ACHN (cell line): ENCODE data around the gene VPS13C.

Experiments
- DNase-seq: peaks from one replicate; pipeline ENCODE4 v3.0.0-alpha.2; 2015
- in situ Hi-C: cut with HindIII; loops from 2 replicates; pipeline ENCODE4 v1.10.0; 2017; ENCODE audit warnings: low sequenced_read_pairs, low pct_ligation_motif_present, low pct_unique_long_range_greater_than_20kb

The VPS13C gene

GRCh38 chr15:61992518-61992917, 67.7 kb downstream of the VPS13C start:
- DNase-seq, result no peak
- in situ Hi-C loops, result no loop called here

GRCh38 chr15:61989667-61990066, 70.6 kb downstream of the VPS13C start:
- in situ Hi-C loops, result no loop called here
- DNase-seq, result no peak

DNA sequence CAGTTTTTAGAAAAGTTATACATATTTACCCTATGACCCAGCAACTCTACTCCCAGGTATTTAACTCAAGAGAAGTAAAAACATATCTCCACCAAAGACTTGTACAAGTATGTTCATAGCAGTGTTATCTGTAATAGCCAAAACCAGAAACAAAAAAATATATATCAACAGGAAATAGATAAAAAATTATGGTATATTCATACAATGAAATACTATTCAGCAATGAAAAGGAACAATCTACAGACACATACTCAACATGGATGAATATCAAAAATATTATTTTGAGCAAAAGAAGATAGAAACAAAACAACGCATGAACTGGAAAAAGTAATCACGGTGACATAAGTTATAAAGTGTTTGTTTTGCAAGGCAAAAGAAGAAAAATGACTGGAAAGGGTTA, 72.4 kb downstream of the VPS13C start:
- in situ Hi-C loops, result no loop called here
- no peak for DNase-seq

- in situ Hi-C loops, result no loop called here
- DNase-seq, result no peak
These were observed 77.2 kb downstream of the VPS13C start for GRCh38 chr15:61983081-61983480.

GRCh38 chr15:61978225-61978624, 82.0 kb downstream of the VPS13C start:
- DNase-seq, result no peak
- in situ Hi-C loops, result no loop called here

DNA sequence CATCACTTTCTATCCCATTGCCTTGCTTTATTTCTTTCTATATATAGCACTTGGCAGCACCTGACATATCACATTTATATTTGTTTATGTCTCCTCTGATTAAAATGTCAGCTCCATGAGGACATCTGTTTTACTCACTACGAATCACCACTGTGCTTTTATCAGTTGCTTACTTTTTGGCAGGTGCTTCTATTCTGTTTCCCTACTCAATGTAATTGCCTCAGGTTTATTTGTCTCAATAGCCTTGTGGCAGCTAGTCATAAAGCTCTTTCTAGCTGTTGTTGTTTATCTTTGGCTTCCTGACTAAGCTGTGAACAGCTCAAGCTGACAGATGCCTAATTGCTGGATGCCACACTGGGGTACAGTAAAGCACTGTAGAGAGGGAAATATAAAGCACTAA, 85.5 kb downstream of the VPS13C start:
- DNase-seq, result no peak
- in situ Hi-C loops, result no loop called here

DNA sequence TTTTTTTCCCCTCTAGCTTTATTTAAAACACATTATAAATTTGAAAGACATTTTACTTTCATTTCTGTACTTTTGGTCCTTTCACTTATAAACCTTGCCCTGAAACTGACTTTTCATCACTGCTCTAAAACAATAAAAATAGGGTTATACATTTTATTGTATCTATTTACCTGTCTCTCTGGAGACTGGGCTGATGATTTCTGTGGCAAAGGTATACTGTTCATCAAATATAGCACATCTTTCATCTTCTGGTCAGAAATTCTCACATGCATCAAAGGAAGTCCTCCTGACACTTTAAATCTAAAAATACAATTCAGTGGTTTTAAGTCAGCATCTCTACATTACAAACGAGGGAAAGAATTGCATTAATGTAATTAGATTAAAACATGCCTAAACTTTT, 86.1 kb downstream of the VPS13C start:
- no peak for DNase-seq
- in situ Hi-C loops, result no loop called here

DNA sequence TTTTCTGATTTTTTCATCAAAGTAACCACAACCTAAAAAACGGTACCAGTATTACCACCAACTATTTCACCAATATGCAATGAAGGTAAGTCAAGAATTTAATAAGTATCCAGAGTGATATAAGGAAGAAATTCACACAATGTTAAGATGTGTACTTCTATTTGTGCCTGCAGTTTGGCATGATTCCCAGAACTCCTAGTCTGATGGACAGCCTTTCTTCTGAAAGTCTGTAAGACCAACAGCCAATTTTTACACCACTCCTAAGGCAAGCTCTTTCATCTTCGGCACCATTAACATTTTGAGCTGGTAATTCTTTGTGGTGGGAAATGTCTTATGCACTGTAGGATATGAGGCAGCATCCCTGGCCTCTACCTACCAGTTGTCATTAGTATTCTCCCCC, 108.3 kb downstream of the VPS13C start:
- no peak for DNase-seq
- in situ Hi-C loops, result no loop called here

DNA sequence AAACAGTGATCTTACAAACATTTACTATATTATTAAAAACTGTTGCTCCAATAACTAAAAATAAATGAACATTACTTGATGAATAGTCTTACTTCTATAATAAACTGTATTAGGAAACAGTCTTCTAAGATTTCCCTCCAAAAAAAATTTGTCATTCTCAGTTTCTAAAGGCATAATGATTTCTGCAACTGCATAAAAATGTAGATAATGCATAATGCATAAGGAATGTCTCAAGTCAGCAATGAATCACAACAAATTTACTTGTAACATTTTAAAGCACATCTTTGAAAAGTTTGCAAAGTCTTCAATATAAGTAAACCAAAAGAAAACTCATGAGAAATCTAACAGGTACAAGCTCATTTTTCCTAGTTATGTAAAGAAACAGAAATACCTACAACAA, 113.5 kb downstream of the VPS13C start:
- in situ Hi-C loops, result no loop called here
- no peak for DNase-seq

DNA sequence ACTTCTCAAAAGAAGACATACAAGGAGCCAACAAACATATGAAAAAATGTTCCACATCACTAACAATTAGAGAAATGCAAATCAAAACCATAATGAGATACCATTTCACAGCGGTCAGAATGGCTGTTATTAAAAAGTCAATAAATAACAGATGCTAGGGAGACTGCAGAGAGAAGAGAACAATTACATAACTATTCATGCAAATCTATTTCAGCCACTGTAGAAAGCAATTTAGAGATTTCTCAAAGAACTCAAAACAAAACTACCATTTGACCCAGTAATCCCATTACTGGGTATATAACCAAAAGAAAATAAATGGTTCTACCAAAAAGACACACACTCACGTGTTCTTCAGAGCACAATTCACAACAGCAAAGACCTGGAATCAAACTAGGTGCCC, 116.3 kb downstream of the VPS13C start:
- in situ Hi-C loops, result no loop called here
- DNase-seq, result no peak

DNA sequence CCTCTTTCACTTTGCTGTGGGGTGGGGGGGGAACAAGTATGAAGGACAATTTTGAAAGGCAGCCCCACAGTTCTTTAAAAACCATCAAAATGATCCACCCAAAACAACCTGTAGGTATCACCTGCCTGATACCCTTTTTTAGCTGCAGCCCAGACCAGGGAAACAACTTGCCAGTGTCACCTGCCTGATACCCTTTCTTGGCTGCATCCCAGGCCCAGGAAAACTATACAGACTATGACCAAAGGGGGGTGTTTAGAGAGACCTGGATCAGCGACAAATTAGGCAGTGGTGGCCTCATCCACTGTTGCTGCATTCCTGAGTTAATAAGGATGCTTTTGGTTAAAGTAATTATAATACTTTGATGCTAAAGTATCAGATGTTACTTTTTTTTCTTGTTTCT, 122.0 kb downstream of the VPS13C start:
- DNase-seq, result no peak
- in situ Hi-C loops, result no loop called here

DNA sequence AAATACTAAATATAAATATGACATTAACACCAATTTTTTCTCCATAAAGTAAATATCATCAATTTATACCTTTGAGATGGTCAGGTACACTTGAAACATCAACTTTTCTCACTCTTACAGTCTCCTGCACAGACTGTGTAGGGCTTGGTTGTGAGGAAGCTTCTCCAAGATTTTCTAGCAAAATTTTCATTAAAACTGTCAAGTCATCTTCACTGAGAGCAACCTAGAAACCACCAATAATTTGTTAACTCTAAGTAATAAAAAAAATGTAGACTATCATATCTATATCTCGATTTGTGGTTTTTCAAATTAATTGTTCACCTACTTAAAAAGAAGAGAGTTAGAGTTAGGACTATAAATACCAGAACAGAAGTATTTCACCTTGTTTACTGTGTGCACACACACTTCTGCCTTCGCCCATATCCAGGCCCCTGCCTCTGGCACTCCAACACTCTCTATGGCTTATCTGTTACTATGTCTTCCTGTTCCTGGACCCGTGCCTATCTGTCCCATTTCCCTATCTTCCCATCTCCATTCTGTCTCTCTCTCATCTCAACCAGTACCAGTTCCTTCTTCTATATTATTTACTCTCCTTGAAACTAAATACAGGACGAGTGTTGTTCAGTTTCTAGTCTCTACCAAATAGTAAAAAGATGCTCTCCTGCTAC, 123.6 kb downstream of the VPS13C start:
- in situ Hi-C loops, result no loop called here
- no peak for DNase-seq

GRCh38 chr15:61935493-61935892, 124.8 kb downstream of the VPS13C start:
- in situ Hi-C loops, result no loop called here

GRCh38 chr15:61929452-61929851, 130.8 kb downstream of the VPS13C start:
- DNase-seq, result no peak
- in situ Hi-C loops, result no loop called here

More at GRCh38 chr15:61935493-61935892, 124.8 kb downstream of the VPS13C start:
- DNase-seq, result no peak

DNA sequence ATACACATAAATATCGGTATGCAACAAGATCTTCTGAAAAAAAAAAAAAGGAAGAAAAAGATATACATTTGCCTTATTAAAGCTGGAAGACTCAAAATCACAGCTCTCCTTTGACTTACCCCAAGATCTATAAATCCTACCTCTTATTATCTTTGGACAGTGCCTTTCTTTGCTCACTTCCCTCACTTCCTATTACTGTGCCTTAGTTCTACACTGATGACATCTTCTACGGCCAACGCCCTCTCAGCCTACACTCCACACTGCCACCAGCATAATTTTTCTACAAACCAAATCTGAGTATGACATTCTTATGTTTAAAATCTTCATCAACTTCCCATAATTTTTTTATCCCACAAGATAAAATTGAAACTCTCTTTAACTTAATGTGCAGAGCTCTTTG, 137.1 kb downstream of the VPS13C start:
- no peak for DNase-seq
- in situ Hi-C loops, result no loop called here

DNA sequence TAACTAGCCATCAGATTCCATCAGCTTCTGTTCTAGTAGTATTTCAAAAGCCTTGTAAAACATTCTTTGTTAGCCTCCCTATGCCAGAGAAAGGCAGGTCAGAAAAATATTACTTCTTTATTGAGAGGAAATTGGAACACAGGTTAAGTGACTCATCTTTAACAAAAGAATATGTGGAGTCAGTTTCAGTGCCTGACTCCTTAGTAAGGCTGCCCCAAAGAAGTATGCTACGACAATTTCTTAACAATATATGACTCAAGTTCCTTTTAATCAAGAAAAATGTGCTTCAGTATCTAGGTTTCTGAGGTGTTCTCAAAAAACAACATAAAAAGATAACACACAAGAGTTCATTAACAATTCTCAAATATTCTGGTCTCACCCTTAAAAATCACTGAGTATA, 139.2 kb downstream of the VPS13C start:
- in situ Hi-C loops, result no loop called here
- DNase-seq, result no peak

DNA sequence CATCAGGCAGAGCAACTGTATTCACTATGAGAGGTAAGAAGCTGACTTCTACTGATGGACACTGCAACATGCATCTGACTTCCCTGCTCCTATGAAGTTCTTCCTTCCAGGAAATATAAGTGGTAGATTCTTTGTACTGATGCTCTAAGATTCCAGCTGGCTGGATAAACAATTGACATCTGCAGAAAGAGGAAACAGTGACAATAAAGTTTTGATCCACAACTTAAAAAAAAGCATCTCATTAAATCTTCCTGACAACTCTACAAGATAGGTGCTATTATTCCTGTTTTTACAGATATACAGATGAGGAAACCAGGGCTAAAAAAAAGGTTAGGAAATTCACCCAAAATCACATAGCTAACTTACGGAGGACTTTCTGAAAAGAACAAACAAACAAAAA, 142.8 kb downstream of the VPS13C start:
- in situ Hi-C loops, result no loop called here
- DNase-seq, result no peak

DNA sequence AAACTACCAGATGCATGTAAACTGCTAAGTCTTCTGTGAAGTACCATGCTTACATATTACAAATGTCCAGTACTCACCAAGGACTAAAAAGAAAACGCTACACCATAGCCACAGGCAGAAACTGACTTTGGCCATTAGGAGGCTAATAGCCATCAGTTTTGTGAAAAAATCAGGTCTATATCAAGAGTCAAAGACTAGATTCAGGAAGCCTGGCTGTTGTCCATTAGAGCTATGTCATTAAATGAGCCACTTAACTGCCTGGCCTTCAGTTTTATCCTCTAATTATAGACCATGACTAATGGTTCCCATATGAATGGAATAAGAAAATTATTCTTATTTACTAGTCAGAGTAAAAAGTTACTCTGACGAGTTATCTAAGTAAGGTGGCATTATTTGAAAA, 144.1 kb downstream of the VPS13C start:
- no peak for DNase-seq
- in situ Hi-C loops, result no loop called here

DNA sequence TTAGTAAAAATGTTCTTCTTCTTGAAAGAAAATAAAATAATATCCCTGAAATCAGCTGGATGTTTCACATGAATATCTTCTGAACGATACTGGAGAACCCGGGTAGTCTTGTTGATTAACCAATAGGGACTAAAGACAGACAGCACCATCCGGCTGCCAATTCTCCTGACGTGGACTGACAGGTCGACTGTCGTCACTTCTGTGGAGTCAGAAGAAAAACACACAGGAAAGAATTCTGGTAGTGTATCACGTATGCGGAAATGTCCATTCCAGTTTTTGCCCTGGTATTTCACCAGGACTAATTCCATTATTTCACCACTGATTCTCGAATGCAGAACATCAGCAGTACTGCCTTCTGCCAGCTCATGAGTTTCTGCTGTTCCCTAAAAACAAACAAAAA, 144.6 kb downstream of the VPS13C start:
- DNase-seq, result no peak
- in situ Hi-C loops, result no loop called here

GRCh38 chr15:61910839-61911369, 149.3 kb downstream of the VPS13C start:
- DNase-seq, result no peak
- in situ Hi-C loops, result no loop called here

DNA sequence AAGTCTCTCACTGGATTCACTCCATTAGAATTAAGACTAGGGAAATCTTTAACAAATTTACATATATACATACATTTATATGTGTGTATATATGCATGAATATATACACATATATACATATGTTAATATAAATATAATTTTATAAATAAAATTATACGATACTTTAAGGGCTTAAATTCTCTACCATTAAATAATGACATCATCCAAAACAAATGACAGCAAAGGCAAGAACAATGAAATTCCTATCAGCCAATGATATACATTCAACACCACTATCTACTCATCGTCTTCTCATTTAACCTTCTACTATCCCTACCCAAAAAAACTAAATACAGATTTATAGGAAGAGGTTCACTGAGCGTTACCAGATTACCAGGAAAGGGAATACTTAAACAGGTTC, 152.0 kb downstream of the VPS13C start:
- DNase-seq, result no peak
- in situ Hi-C loops, result no loop called here
